Measurements from ENCODE around the gene ZNF74.
"Not testable (repeated sequence)": the region's sequence is repeated elsewhere in the genome, so short reads cannot be mapped to it uniquely, and the experiment has no call there.

ZNF74 gene

DNA sequence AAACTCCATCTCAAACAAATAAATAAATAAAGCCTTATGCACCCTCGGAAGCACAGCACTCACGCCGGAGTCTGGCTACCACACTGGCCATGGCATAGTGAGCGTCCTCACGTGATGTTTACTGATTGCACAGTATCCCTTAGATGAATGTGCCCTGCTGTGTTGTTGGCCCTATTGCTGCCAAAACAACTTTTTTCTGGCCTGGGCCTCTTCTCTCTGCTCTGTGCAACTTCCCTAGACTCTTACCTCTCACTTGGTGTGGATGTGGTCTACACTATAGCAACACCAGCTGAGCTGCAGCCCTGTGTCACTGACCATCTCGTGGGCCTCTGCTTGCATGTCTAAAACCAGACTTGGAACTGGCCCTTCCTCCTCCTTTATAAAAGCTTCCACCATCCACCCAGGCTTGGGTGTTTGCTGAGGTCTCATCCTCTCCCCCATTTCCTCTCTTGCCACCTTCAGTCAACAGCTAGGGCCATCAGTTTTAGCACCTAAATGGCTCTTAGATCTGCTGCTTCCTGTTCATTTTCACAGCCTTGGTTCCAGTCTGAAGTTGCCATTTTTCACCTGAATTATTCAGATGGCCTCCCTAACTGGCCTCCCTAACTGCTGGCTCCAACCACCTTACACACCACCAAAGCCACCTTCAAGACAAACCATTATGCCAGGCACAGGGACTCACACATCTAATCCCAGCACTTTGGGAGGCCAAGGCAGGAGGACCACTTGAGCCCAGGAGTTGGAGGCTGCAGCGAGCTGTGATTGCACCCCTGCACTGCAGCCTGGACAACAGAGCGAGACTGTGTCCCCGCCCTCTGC lies 9.2 kb downstream of the ZNF74 start:
- no peaks in the 10 kb centered on the region for H3K9me3 Mint-ChIP-seq (ENCODE audit: low read depth)
- peaks cover 6% of the 10 kb centered on the region for H3K36me3 Mint-ChIP-seq
- no peak overlapping the region for H3K4me3 Mint-ChIP-seq
- H3K27me3 Mint-ChIP-seq = no peaks in the 10 kb centered on the region
- H3K27ac Mint-ChIP-seq = no peak overlapping the region
- H3K4me1 Mint-ChIP-seq (ENCODE audit: low read depth) = peaks cover 9% of the 10 kb centered on the region

DNA sequence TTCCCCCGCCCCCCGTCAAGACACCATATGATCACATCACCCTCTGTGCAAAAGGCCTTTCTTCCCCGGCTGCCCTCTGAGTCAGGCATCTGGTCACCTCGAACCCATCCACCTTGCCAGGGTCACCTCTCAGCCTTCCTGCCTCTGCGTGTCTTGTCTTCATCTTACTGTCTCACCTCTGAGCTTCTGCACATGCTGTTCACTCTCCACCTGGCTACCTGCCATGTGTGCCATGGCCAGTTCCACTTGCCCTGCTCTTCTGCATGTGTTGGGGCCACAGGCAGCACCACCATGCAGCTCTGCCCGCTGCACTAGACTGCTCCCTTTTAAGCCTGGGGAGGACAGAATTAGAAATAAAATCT lies 9.8 kb downstream of the ZNF74 start:
- Mint-ChIP-seq H3K36me3 (peaks cover 6% of the 10 kb centered on the region), H3K27ac (no peak overlapping the region), H3K4me1 (ENCODE audit: low read depth) (peaks cover 6% of the 10 kb centered on the region), H3K27me3 (no peaks in the 10 kb centered on the region), H3K9me3 (ENCODE audit: low read depth) (no peaks in the 10 kb centered on the region), H3K4me3 (no peak overlapping the region)

DNA sequence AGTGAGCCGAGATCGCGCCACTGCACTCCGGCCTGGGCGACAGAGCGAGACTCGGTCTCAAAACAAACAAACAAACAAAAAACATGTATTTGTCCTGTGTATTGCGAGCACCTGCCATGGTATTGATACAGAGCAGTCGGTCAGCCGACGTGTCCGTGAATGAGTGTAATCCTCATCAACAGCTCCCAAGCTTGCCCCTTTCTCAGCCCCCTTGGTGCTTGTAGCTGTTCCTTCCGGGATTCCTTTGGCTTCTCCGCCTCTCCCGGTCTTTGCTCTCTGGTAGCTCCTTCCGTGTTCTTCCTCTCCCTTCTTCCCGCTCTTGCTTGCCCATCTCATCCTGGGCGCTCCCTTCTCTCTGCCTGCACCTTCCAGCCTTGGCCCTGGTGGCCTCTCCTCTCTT lies 10.9 kb downstream of the ZNF74 start:
- H3K36me3 Mint-ChIP-seq = peaks cover 6% of the 10 kb centered on the region
- no peaks in the 10 kb centered on the region for H3K9me3 Mint-ChIP-seq (ENCODE audit: low read depth)
- H3K27ac Mint-ChIP-seq = no peak overlapping the region
- H3K4me3 Mint-ChIP-seq = no peak overlapping the region
- H3K27me3 Mint-ChIP-seq = no peaks in the 10 kb centered on the region
- H3K4me1 Mint-ChIP-seq (ENCODE audit: low read depth) = peaks cover 6% of the 10 kb centered on the region

- H3K27ac Mint-ChIP-seq = no peak overlapping the region
- no peaks in the 10 kb centered on the region for H3K27me3 Mint-ChIP-seq
- no peak overlapping the region for H3K4me3 Mint-ChIP-seq
- H3K9me3 Mint-ChIP-seq (ENCODE audit: low read depth) = no peaks in the 10 kb centered on the region
- H3K4me1 Mint-ChIP-seq (ENCODE audit: low read depth) = peaks cover 6% of the 10 kb centered on the region
- H3K36me3 Mint-ChIP-seq = peaks cover 6% of the 10 kb centered on the region
Observed at GRCh38 chr22:20405291-20405930, 11.5 kb downstream of the ZNF74 start.

GRCh38 chr22:20405931-20406685 lies 12.2 kb downstream of the ZNF74 start:
- Mint-ChIP-seq H3K36me3 (peaks cover 6% of the 10 kb centered on the region), H3K4me1 (ENCODE audit: low read depth) (peaks cover 6% of the 10 kb centered on the region), H3K4me3 (no peak overlapping the region), H3K27ac (no peak overlapping the region), H3K9me3 (ENCODE audit: low read depth) (no peaks in the 10 kb centered on the region), H3K27me3 (no peaks in the 10 kb centered on the region)

DNA sequence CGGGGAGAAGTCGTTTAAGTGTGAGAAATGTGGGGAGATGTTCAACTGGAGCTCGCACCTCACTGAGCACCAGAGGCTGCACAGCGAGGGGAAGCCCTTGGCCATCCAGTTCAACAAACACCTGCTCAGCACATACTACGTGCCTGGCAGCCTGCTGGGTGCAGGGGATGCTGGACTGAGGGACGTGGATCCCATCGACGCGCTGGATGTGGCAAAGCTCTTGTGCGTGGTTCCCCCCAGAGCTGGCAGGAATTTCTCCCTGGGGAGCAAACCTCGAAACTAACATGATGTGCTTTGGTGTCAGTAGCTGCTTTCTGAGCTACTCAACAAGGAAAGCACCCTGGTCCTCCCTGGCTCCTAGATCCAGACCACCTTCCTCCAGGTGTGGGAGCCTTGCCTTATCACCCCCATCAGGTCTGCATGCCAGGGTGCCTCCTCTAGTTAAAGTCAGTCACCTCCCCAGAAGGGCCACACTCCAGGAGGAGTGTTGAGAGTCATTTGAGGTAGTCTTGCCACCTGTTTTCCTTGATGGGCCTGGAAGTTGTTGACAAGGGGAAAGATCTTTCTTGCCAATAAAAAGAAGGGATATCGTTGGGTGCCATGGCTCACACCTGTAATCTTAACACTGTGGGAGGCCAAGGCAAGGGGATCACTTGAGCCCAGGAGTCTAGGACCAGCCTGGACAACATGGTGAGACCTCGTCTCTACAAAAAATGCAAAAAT lies 12.9 kb downstream of the ZNF74 start:
- peaks cover 6% of the 10 kb centered on the region for H3K4me1 Mint-ChIP-seq (ENCODE audit: low read depth)
- H3K27ac Mint-ChIP-seq = no peak overlapping the region

DNA sequence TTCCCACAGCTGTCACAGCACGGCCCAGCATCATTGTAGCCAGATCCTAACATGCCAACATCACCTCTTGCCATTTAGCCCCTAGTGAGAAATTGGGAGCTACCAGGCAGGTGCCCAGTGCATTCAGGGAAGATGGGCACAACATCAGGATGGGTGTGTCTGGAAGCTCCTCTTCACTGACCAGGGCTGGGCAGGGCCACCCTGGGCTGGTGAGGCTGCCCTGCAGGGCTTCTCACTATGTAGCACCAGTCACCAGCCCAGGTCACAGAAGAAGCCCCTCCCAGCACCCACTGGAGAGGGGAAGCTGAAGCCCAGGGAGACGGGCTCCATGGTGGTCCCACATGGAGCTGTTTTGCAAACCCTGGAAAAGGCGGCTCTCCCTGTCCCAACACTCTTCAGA lies 13.9 kb downstream of the ZNF74 start:
- Mint-ChIP-seq H3K27me3 (no peaks in the 10 kb centered on the region), H3K36me3 (peaks cover 6% of the 10 kb centered on the region), H3K4me3 (no peak overlapping the region), H3K9me3 (ENCODE audit: low read depth) (no peaks in the 10 kb centered on the region), H3K4me1 (ENCODE audit: low read depth) (peaks cover 6% of the 10 kb centered on the region), H3K27ac (no peak overlapping the region)

More for the DNA sequence above, 12.9 kb downstream of the ZNF74 start:
- no peaks in the 10 kb centered on the region for H3K27me3 Mint-ChIP-seq
- no peaks in the 10 kb centered on the region for H3K9me3 Mint-ChIP-seq (ENCODE audit: low read depth)
- no peak overlapping the region for H3K4me3 Mint-ChIP-seq
- H3K36me3 Mint-ChIP-seq = peaks cover 6% of the 10 kb centered on the region

- Mint-ChIP-seq H3K36me3 (peaks cover 2% of the 10 kb centered on the region), H3K9me3 (ENCODE audit: low read depth) (no peaks in the 10 kb centered on the region), H3K4me3 (no peak overlapping the region), H3K27ac (no peak overlapping the region), H3K4me1 (ENCODE audit: low read depth) (no peaks in the 10 kb centered on the region), H3K27me3 (no peaks in the 10 kb centered on the region)
Observed at GRCh38 chr22:20408891-20409290, 14.9 kb downstream of the ZNF74 start.

- H3K4me3 Mint-ChIP-seq; H3K27me3 Mint-ChIP-seq; H3K36me3 Mint-ChIP-seq; H3K4me1 Mint-ChIP-seq (ENCODE audit: low read depth); H3K27ac Mint-ChIP-seq; H3K9me3 Mint-ChIP-seq (ENCODE audit: low read depth): not testable (repeated sequence)
Observed at GRCh38 chr22:20409385-20409784, 15.4 kb downstream of the ZNF74 start.

- H3K27ac Mint-ChIP-seq = no peak overlapping the region
- no peaks in the 10 kb centered on the region for H3K27me3 Mint-ChIP-seq
- no peaks in the 10 kb centered on the region for H3K4me1 Mint-ChIP-seq (ENCODE audit: low read depth)
- H3K36me3 Mint-ChIP-seq = no peaks in the 10 kb centered on the region
- H3K4me3 Mint-ChIP-seq = no peak overlapping the region
- no peaks in the 10 kb centered on the region for H3K9me3 Mint-ChIP-seq (ENCODE audit: low read depth)
Observed at GRCh38 chr22:20412474-20413216, 18.7 kb downstream of the ZNF74 start.

DNA sequence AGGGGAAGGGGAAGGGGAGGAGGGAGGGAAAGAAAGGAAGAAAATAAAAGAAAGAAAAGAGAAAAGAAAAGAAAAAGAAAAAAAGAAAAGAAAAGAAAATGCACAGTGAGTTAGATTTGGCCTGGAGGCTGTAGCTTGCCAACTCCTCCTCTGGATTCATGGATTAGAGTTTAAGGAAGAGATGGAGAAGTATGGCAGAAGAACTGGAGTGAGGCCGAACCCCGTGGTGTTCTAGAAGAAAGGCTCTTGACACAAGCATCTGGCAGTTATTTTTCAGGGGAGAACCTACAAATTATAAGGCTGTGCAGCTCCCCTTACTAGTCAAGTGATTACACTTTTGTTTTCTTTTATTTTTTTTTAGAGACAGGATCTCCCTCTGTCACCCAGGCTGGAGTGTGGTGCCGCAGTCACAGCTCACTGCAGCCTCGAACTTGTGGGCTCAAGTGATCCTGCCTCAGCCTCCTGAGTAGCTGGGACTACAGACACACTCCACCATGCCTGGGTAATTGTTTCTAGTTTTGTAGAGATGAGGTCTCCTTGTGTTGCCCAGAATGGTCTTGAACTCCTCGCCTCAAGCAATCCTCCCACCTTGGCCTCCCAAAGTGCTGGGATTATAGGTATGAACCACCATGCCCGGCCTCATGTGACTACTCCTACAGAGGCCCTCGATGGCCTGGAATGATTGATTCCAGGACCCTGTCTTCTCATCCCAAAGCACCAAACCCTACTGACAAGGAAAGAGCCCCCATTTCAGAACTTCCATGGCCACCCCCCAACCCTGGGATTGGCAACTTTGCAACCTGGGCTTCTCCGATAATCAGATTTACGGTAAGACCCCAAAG lies 19.5 kb downstream of the ZNF74 start:
- H3K4me3 Mint-ChIP-seq = no peak overlapping the region
- no peaks in the 10 kb centered on the region for H3K27me3 Mint-ChIP-seq
- no peaks in the 10 kb centered on the region for H3K4me1 Mint-ChIP-seq (ENCODE audit: low read depth)
- no peaks in the 10 kb centered on the region for H3K36me3 Mint-ChIP-seq
- H3K9me3 Mint-ChIP-seq (ENCODE audit: low read depth) = no peaks in the 10 kb centered on the region
- H3K27ac Mint-ChIP-seq = no peak overlapping the region

GRCh38 chr22:20414059-20414440 lies 20.1 kb downstream of the ZNF74 start:
- no peaks in the 10 kb centered on the region for H3K4me1 Mint-ChIP-seq (ENCODE audit: low read depth)
- H3K36me3 Mint-ChIP-seq = no peaks in the 10 kb centered on the region
- no peaks in the 10 kb centered on the region for H3K9me3 Mint-ChIP-seq (ENCODE audit: low read depth)
- H3K27me3 Mint-ChIP-seq = no peaks in the 10 kb centered on the region
- no peak overlapping the region for H3K4me3 Mint-ChIP-seq
- H3K27ac Mint-ChIP-seq = no peak overlapping the region

GRCh38 chr22:20414450-20414849 lies 20.5 kb downstream of the ZNF74 start:
- no peaks in the 10 kb centered on the region for H3K36me3 Mint-ChIP-seq
- H3K27me3 Mint-ChIP-seq = no peaks in the 10 kb centered on the region
- no peaks in the 10 kb centered on the region for H3K9me3 Mint-ChIP-seq (ENCODE audit: low read depth)
- no peak overlapping the region for H3K4me3 Mint-ChIP-seq
- no peak overlapping the region for H3K27ac Mint-ChIP-seq
- no peaks in the 10 kb centered on the region for H3K4me1 Mint-ChIP-seq (ENCODE audit: low read depth)

DNA sequence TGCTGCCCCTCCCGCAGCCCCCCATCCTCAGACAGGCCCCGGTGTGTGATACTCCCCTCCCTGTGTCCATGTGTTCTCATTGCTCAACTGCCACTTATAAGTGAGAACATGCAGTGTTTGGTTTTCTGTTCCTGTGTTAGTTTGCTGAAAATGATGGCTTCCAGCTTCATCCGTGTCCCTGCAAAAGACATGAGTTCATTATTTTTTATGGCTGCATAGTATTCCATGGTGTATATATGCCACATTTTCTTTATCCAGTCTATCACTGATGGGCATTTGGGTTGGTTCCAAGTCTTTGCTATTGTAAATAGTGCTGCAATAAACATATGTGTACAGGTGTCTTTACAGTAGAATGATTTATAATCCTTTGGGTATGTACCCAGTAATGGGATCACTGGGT lies 21.3 kb downstream of the ZNF74 start:
- H3K27me3 Mint-ChIP-seq; H3K9me3 Mint-ChIP-seq (ENCODE audit: low read depth); H3K4me1 Mint-ChIP-seq (ENCODE audit: low read depth); H3K27ac Mint-ChIP-seq; H3K4me3 Mint-ChIP-seq; H3K36me3 Mint-ChIP-seq: not testable (repeated sequence)
